HepG2 (cell line): ENCODE measurements around the gene RCAN2. TPM values are rescaled to one million over a fixed set of nuclear protein-coding genes. Genes with fewer than 3 reads are reported as not detected.

Experiments
- ATAC-seq: fragments of 200-7000 bp; cut with Tn5 transposase; 3 replicates; pipeline ENCODE4 v1.9.1; 2020; ENCODE audit warnings: mild to moderate bottlenecking, moderate library complexity
- BruUV-seq: library from RNA; stranded (reverse); fragments of 400-500 nt; replicated peaks from 2 replicates; lab custom pipeline; 2021; lab: Mats Ljungman, UMichigan
- CTCF ChIA-PET: fragments of 300-600 bp; formaldehyde crosslinking; extraction: SDS; loops from one replicate; lab custom pipeline; 2021; ENCODE audit warnings: low total read pairs, inconsistent platforms, low intra/inter-chr PET ratio; lab: Yijun Ruan, JAX
- POLR2A ChIA-PET: fragments of 350-600 bp; sonication (Branson Sonifier 250); formaldehyde crosslinking; loops from one replicate; lab custom pipeline; 2020; ENCODE audit warnings: antibody characterized with exemption, inconsistent platforms; lab: Yijun Ruan, JAX
- DNase-seq: peaks from one replicate; pipeline ENCODE4 v3.0.0-alpha.2; 2015; ENCODE audit warnings: low spot score
- FAIRE-seq: peaks from 3 replicates; lab custom pipeline; 2011; peaks lifted over from hg19 to GRCh38; lab: Jason Lieb, UNC
- H2AFZ ChIP-seq: one replicate; pipeline ENCODE4 v1.6.1; 2011; ENCODE audit warnings: low read length, inconsistent platforms
- H3K27ac ChIP-seq: fragments of 300-600 bp; 3 replicates; pipeline ENCODE4 v1.8.0; 2011; ENCODE audit warnings: mixed run types, mild to moderate bottlenecking, mixed read lengths, low read length, inconsistent platforms; ENCODE audit not compliant: insufficient read depth; ENCODE audit errors: extremely low read length
- H3K27me3 ChIP-seq, 2 experiments: fragments of 200-600 bp in 1 of 2; 2 replicates in 1 of 2; 3 replicates in 1 of 2; pipeline versions ENCODE4 v1.6.0 to v1.8.0; 2011; ENCODE audit warnings: low read length in 2 of 2, mild to moderate bottlenecking in 2 of 2, moderate library complexity in 2 of 2, inconsistent platforms in 1 of 2; ENCODE audit not compliant: insufficient read depth in 2 of 2, control insufficient read depth in 1 of 2
- H3K36me3 ChIP-seq, 2 experiments: fragments of 200-600 bp in 1 of 2; replicated peaks in 1 of 2; 2 replicates in 1 of 2; 3 replicates in 1 of 2; pipeline versions ENCODE4 v1.5.1 to v1.8.0; 2011; ENCODE audit warnings: low read length in 2 of 2, inconsistent platforms in 1 of 2; ENCODE audit not compliant: insufficient read depth in 2 of 2, control insufficient read depth in 1 of 2
- H3K4me1 ChIP-seq: 2 replicates; pipeline ENCODE4 v1.5.1; 2012; ENCODE audit warnings: low read length, inconsistent platforms; ENCODE audit not compliant: insufficient read depth
- H3K4me2 ChIP-seq: 2 replicates; pipeline ENCODE4 v1.6.0; 2011; ENCODE audit warnings: low read depth, low read length, inconsistent platforms
- H3K4me3 ChIP-seq, 3 experiments: fragments of 200-600 bp in 1 of 3; sonication (generic), shearing (Covaris generic) in 1 of 3; replicated peaks in 1 of 3; 2 replicates each; pipeline ENCODE4 v1.5.1; 2011 to 2016; ENCODE audit warnings: low read length in 3 of 3, inconsistent platforms in 2 of 3, low read depth in 2 of 3, mild to moderate bottlenecking in 2 of 3, control low read depth in 1 of 3, mixed read lengths in 1 of 3; ENCODE audit not compliant: insufficient read depth in 1 of 3
- H3K79me2 ChIP-seq: one replicate; pipeline ENCODE4 v1.6.1; 2011; ENCODE audit warnings: low read length, inconsistent platforms; ENCODE audit not compliant: insufficient read depth
- H3K9ac ChIP-seq: 2 replicates; pipeline ENCODE4 v1.6.0; 2011; ENCODE audit warnings: mild to moderate bottlenecking, low read depth, low read length, inconsistent platforms; ENCODE audit not compliant: insufficient read depth
- H3K9me3 ChIP-seq: 2 replicates; pipeline ENCODE4 v1.5.1; 2012; ENCODE audit warnings: mild to moderate bottlenecking, low read length
- H4K20me1 ChIP-seq: 2 replicates; pipeline ENCODE4 v1.6.0; 2011; ENCODE audit warnings: inconsistent platforms, mild to moderate bottlenecking, low read length, moderate library complexity; ENCODE audit not compliant: insufficient read depth
- ATF1 ChIP-seq: IDR thresholded peaks from 2 replicates; pipeline ENCODE4 v1.6.1; 2016; ENCODE audit warnings: mild to moderate bottlenecking, control low read depth
- CCAR2 ChIP-seq: fragments of 200-400 bp; formaldehyde crosslinking; optimal IDR thresholded peaks from 2 replicates; pipeline ENCODE3; 2018; ENCODE audit warnings: low read depth, mild to moderate bottlenecking, low read length, moderate library complexity
- JARID2 ChIP-seq: sonication (generic); formaldehyde crosslinking; IDR thresholded peaks from 2 replicates; pipeline ENCODE4 v1.8.1; 2023; ENCODE audit warnings: missing genetic modification reagents, inconsistent platforms; ENCODE audit not compliant: insufficient replicate concordance
- U2AF2 ChIP-seq: fragments of 200-400 bp; formaldehyde crosslinking; IDR thresholded peaks from 2 replicates; pipeline ENCODE4 v1.6.1; 2017; ENCODE audit warnings: low read depth, mild to moderate bottlenecking, low read length
- ZFAT ChIP-seq: sonication (generic); formaldehyde crosslinking; conservative IDR thresholded peaks from 2 replicates; pipeline ENCODE4 v1.8.1; 2023; ENCODE audit warnings: missing genetic modification reagents, inconsistent platforms
- ZNF431 ChIP-seq: sonication (generic); formaldehyde crosslinking; IDR thresholded peaks from 2 replicates; pipeline ENCODE4 v1.9.0; 2022; ENCODE audit warnings: missing genetic modification reagents, low read depth, mild to moderate bottlenecking, borderline replicate concordance
- ZNF660 ChIP-seq: sonication (generic); formaldehyde crosslinking; IDR thresholded peaks from 2 replicates; pipeline ENCODE4 v1.5.1; 2020; ENCODE audit warnings: mild to moderate bottlenecking, low read depth, missing genetic modification reagents, borderline replicate concordance
- ZNF784 ChIP-seq: sonication (generic); formaldehyde crosslinking; IDR thresholded peaks from 2 replicates; pipeline ENCODE4 v1.5.1; 2020; ENCODE audit warnings: missing genetic modification reagents, mild to moderate bottlenecking, borderline replicate concordance
- WGBS: methylation state at CpG from one replicate; pipeline ENCODE4 v1.1.6; 2017; ENCODE audit warnings: low lambda C conversion rate; 5-methylcytosine and 5-hydroxymethylcytosine counted together
- in situ Hi-C: cut with HindIII; loops from 2 replicates; pipeline ENCODE4 v1.10.0; 2017; ENCODE audit warnings: low pct_unique_long_range_greater_than_20kb; ENCODE audit not compliant: extremely low pct_ligation_motif_present
- intact Hi-C: fragments of 100-400 bp; cut with micrococcal nuclease; formaldehyde crosslinking; loops from one replicate; pipeline ENCODE4 v1.10.0; 2022; ENCODE audit not compliant: unreplicated experiment
- polyA plus RNA-seq, 8 experiments: library from polyadenylated mRNA; depleted of rRNA in 3 of 8; stranded (reverse) in 7 of 8; unstranded in 1 of 8; fragments of >200 nt; fragmentation: Illumina TruSeq in 4 of 8; extraction: Trizol in 4 of 8; gene quantifications; 2 replicates each; pipeline versions ENCODE4 v1.2.1 to v1.2.3, GENCODE V29; 2011 to 2016; ENCODE audit warnings: low read depth in 4 of 8, missing spikeins in 1 of 8, mixed read lengths in 1 of 8; ENCODE audit not compliant: insufficient read depth in 1 of 8
- total RNA-seq, 5 experiments: library from RNA; depleted of rRNA; stranded (reverse); fragments of >200 nt; fragmentation: Illumina TruSeq; extraction: Trizol; gene quantifications; 2 replicates each; pipeline ENCODE4 v1.2.3, GENCODE V29; 2016; ENCODE audit warnings: low read depth in 1 of 5
- TF ChIP-seq, protein P1 (sequence below): sonication (generic); formaldehyde crosslinking; conservative IDR thresholded peaks from 2 replicates; pipeline ENCODE4 v1.8.0; 2022; ENCODE audit warnings: mild to moderate bottlenecking, moderate library complexity, missing genetic modification reagents
- TF ChIP-seq, protein P2 (sequence below): sonication (generic); formaldehyde crosslinking; IDR thresholded peaks from 2 replicates; pipeline ENCODE4 v1.4.0; 2020; ENCODE audit warnings: missing genetic modification reagents, mild to moderate bottlenecking, borderline replicate concordance
- TF ChIP-seq, protein P3 (sequence below): sonication (generic); formaldehyde crosslinking; IDR thresholded peaks from 2 replicates; pipeline ENCODE4 v1.4.0; 2020; ENCODE audit warnings: mild to moderate bottlenecking, missing genetic modification reagents

The RCAN2 gene
- total and polyA plus RNA-seq, 2 of the 13 experiments (the other 11 are each of a cell fraction or from before 2014, with no cell fraction given): not detected

DNA sequence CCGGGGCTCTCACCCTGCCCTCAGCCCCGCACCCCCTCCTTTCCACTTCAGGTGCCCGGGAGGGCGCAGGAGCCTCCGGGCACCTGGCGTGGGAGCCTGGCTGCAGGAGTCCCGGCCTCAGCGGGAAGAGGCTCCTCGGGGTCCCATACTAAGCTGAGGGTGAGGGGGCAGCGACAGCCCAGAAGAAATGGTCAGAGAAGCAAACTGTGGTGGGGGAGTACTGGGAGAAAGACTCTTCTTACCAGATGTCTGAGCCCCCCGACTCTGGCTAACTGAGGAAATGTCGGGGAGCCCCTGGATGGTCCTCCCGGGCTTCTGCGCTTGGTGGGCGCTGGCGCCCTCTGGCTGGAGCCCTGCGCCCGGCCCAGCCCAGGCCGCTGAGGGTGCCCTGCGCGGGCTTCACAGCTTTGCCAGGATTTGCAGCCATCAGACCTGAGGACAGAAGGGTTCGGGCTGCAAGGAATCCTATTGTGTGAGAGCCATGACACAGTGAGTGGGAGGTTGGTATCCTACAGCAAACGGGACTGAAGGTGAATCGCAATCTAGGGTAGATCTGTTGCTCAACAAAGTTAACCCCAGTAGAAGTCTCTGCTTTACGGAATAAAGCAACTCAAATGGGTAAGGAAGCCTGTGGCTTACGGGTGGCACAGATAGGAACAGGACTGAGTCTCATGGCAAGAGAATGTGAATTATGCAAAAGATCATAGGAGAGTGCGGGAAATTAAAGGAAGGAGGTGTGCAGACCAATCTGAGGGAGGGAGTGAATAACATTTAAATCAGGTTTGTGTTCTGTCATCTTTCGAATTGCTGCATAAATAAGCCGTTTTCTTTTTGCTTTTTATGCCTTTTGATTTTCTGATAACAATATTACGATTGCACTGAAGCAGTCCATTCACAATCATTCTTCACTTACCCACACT, 639 bp upstream of the RCAN2 start:
- intact Hi-C loops: loop anchor here (1.0 to 10.0 kb wide), 3 partner anchors 73 to 400 kb away; partner anchors contain the start of genes CYP39A1 and SLC25A27
- Histone ChIP-seq H2AFZ (no peak overlapping the region), H3K27me3 (peaks cover 4 to 33% of the 10 kb centered on the region in 2 experiments; a peak in 4 of 5 replicates), H3K79me2 (no peaks in the 10 kb centered on the region), H3K4me2 (peak overlapping the region; percentile 86), H3K27ac (no peak overlapping the region), H3K4me3 (peak overlapping the region; percentile 50 to 75 (median 73)), H3K36me3 (no peaks in the 10 kb centered on the region), H4K20me1 (no peaks in the 10 kb centered on the region), H3K9ac (no peak overlapping the region), H3K4me1 (peaks cover 5% of the 10 kb centered on the region), H3K9me3 (no peaks in the 10 kb centered on the region)
- DNase-seq (peak; percentile 6), FAIRE-seq (no peak), ATAC-seq (peak; percentile 95)
- in situ Hi-C loops: no loop called here
- POLR2A ChIA-PET: no interaction called here
- CTCF ChIA-PET: interaction anchor here (1.1 kb wide), 1 partner anchor 73 kb away, joined by 3 read pairs; no protein-coding TSS in a partner anchor
- 9% methylated on average over 19 of the region's 30 CpGs for WGBS
- BruUV-seq: no TSS peak
- TF ChIP-seq, protein P1, sequence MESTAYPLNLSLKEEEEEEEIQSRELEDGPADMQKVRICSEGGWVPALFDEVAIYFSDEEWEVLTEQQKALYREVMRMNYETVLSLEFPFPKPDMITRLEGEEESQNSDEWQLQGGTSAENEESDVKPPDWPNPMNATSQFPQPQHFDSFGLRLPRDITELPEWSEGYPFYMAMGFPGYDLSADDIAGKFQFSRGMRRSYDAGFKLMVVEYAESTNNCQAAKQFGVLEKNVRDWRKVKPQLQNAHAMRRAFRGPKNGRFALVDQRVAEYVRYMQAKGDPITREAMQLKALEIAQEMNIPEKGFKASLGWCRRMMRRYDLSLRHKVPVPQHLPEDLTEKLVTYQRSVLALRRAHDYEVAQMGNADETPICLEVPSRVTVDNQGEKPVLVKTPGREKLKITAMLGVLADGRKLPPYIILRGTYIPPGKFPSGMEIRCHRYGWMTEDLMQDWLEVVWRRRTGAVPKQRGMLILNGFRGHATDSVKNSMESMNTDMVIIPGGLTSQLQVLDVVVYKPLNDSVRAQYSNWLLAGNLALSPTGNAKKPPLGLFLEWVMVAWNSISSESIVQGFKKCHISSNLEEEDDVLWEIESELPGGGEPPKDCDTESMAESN (CRISPR knock-in tag): 0 out of 2 replicates have a peak, but pooled peaks have one; percentile 28
- TF ChIP-seq ZFAT (CRISPR knock-in tag) (no peak), CCAR2 (no peak), ZNF784 (CRISPR knock-in tag) (no peak), ZNF431 (CRISPR knock-in tag) (no peak), ZNF660 (no peak), JARID2 (CRISPR knock-in tag) (peak; percentile 50), ATF1 (CRISPR knock-in tag) (no peak), U2AF2 (no peak)
- TF ChIP-seq, protein P2, sequence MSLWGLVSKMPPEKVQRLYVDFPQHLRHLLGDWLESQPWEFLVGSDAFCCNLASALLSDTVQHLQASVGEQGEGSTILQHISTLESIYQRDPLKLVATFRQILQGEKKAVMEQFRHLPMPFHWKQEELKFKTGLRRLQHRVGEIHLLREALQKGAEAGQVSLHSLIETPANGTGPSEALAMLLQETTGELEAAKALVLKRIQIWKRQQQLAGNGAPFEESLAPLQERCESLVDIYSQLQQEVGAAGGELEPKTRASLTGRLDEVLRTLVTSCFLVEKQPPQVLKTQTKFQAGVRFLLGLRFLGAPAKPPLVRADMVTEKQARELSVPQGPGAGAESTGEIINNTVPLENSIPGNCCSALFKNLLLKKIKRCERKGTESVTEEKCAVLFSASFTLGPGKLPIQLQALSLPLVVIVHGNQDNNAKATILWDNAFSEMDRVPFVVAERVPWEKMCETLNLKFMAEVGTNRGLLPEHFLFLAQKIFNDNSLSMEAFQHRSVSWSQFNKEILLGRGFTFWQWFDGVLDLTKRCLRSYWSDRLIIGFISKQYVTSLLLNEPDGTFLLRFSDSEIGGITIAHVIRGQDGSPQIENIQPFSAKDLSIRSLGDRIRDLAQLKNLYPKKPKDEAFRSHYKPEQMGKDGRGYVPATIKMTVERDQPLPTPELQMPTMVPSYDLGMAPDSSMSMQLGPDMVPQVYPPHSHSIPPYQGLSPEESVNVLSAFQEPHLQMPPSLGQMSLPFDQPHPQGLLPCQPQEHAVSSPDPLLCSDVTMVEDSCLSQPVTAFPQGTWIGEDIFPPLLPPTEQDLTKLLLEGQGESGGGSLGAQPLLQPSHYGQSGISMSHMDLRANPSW (CRISPR knock-in tag): no peak
- TF ChIP-seq, protein P3, sequence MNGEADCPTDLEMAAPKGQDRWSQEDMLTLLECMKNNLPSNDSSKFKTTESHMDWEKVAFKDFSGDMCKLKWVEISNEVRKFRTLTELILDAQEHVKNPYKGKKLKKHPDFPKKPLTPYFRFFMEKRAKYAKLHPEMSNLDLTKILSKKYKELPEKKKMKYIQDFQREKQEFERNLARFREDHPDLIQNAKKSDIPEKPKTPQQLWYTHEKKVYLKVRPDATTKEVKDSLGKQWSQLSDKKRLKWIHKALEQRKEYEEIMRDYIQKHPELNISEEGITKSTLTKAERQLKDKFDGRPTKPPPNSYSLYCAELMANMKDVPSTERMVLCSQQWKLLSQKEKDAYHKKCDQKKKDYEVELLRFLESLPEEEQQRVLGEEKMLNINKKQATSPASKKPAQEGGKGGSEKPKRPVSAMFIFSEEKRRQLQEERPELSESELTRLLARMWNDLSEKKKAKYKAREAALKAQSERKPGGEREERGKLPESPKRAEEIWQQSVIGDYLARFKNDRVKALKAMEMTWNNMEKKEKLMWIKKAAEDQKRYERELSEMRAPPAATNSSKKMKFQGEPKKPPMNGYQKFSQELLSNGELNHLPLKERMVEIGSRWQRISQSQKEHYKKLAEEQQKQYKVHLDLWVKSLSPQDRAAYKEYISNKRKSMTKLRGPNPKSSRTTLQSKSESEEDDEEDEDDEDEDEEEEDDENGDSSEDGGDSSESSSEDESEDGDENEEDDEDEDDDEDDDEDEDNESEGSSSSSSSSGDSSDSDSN: peak; percentile 37; the same call in 1 of the 2 replicates
